SJCRH30 (cell line): ENCODE data around the gene PEX6. TPM values are rescaled to one million over a fixed set of nuclear protein-coding genes. Genes with fewer than 3 reads are reported as not detected.

Experiments
- DNase-seq, 2 experiments: peaks; one replicate each; pipeline ENCODE4 v3.0.0-alpha.2; 2015 to 2020
- H3K27ac ChIP-seq: fragments of 250-450 bp; sonication (Bioruptor Pico); 2 replicates; pipeline ENCODE4 v1.5.1; 2020; ENCODE audit warnings: mild to moderate bottlenecking, moderate library complexity
- H3K27me3 ChIP-seq: fragments of 250-450 bp; sonication (Bioruptor Pico); 2 replicates; pipeline ENCODE4 v1.5.1; 2020; ENCODE audit warnings: mild to moderate bottlenecking, moderate library complexity
- H3K36me3 ChIP-seq: fragments of 250-450 bp; sonication (Bioruptor Pico); 2 replicates; pipeline ENCODE4 v1.5.1; 2020; ENCODE audit warnings: mild to moderate bottlenecking, moderate library complexity
- H3K4me1 ChIP-seq: fragments of 250-450 bp; sonication (Bioruptor Pico); 2 replicates; pipeline ENCODE4 v1.5.1; 2020; ENCODE audit warnings: mild to moderate bottlenecking, moderate library complexity
- H3K4me3 ChIP-seq: fragments of 250-450 bp; sonication (Bioruptor Pico); 2 replicates; pipeline ENCODE4 v1.5.1; 2020; ENCODE audit warnings: mild to moderate bottlenecking, moderate library complexity
- H3K9me3 ChIP-seq: fragments of 250-450 bp; sonication (Bioruptor Pico); replicated peaks from 2 replicates; pipeline ENCODE4 v1.5.1; 2020; ENCODE audit warnings: mild to moderate bottlenecking, moderate library complexity
- total RNA-seq: library from RNA; depleted of rRNA; stranded (reverse); fragments of >200 nt; shearing (Covaris generic); gene quantifications from 2 replicates; pipeline ENCODE4 v1.2.3, GENCODE V29; 2014; rRNA removed

PEX6 gene, protein sequence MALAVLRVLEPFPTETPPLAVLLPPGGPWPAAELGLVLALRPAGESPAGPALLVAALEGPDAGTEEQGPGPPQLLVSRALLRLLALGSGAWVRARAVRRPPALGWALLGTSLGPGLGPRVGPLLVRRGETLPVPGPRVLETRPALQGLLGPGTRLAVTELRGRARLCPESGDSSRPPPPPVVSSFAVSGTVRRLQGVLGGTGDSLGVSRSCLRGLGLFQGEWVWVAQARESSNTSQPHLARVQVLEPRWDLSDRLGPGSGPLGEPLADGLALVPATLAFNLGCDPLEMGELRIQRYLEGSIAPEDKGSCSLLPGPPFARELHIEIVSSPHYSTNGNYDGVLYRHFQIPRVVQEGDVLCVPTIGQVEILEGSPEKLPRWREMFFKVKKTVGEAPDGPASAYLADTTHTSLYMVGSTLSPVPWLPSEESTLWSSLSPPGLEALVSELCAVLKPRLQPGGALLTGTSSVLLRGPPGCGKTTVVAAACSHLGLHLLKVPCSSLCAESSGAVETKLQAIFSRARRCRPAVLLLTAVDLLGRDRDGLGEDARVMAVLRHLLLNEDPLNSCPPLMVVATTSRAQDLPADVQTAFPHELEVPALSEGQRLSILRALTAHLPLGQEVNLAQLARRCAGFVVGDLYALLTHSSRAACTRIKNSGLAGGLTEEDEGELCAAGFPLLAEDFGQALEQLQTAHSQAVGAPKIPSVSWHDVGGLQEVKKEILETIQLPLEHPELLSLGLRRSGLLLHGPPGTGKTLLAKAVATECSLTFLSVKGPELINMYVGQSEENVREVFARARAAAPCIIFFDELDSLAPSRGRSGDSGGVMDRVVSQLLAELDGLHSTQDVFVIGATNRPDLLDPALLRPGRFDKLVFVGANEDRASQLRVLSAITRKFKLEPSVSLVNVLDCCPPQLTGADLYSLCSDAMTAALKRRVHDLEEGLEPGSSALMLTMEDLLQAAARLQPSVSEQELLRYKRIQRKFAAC
- total RNA-seq = 11.4 and 11.5 TPM in 2 replicates

- peak within 1 kb of the TSS; percentile 5; the same call in 1 of the 2 replicates for H3K27ac ChIP-seq
- no peaks in the 10 kb centered on the region for H3K9me3 ChIP-seq
- peaks cover 4% of the 10 kb centered on the region; the same call in 1 of the 2 replicates for H3K36me3 ChIP-seq
- peak; percentile 93 for DNase-seq
- no peaks in the 10 kb centered on the region for H3K4me1 ChIP-seq
- H3K27me3 ChIP-seq = no peaks in the 10 kb centered on the region
- peak within 1 kb of the TSS; percentile 75 for H3K4me3 ChIP-seq
Observed at GRCh38 chr6:42978839-42979522, at the start of gene PEX6. Gene PEX6 (minus strand): TSS chr6:42979181. CDS start chr6:42979150, 31 bp downstream.

DNA sequence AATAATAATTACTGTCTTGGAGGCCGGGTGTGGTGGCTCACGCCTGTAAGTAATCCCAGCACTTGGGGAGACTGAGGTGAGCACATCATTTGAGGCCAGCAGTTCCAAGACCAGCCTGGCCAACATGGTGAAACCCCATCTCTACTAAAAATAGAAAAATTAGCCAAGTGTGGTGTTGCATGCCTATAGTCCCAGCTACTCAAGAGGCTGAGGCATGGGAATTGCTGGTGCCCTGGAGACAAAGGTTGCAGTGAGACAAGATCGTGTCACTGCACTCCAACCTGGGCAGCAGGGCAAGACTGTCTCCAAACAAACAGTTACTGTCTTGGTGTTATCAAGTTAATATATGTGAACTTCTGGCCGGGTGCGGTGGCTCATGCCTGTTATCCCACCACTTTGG, 47.4 kb upstream of the PEX6 start:
- no peak overlapping the region for H3K4me3 ChIP-seq
- no peaks in the 10 kb centered on the region for H3K4me1 ChIP-seq
- H3K27me3 ChIP-seq = no peaks in the 10 kb centered on the region
- DNase-seq = no peak
- no peak overlapping the region for H3K27ac ChIP-seq
- H3K36me3 ChIP-seq = peaks cover 68% of the 10 kb centered on the region
- no peaks in the 10 kb centered on the region for H3K9me3 ChIP-seq

GRCh38 chr6:43024436-43024835, 45.5 kb upstream of the PEX6 start:
- Histone ChIP-seq H3K27ac (no peak overlapping the region), H3K36me3 (peaks cover 51% of the 10 kb centered on the region), H3K4me3 (no peak overlapping the region), H3K9me3 (no peaks in the 10 kb centered on the region), H3K27me3 (no peaks in the 10 kb centered on the region), H3K4me1 (0 out of 2 replicates have a peak, but pooled peaks cover 2% of the 10 kb centered on the region)
- no peak for DNase-seq

DNA sequence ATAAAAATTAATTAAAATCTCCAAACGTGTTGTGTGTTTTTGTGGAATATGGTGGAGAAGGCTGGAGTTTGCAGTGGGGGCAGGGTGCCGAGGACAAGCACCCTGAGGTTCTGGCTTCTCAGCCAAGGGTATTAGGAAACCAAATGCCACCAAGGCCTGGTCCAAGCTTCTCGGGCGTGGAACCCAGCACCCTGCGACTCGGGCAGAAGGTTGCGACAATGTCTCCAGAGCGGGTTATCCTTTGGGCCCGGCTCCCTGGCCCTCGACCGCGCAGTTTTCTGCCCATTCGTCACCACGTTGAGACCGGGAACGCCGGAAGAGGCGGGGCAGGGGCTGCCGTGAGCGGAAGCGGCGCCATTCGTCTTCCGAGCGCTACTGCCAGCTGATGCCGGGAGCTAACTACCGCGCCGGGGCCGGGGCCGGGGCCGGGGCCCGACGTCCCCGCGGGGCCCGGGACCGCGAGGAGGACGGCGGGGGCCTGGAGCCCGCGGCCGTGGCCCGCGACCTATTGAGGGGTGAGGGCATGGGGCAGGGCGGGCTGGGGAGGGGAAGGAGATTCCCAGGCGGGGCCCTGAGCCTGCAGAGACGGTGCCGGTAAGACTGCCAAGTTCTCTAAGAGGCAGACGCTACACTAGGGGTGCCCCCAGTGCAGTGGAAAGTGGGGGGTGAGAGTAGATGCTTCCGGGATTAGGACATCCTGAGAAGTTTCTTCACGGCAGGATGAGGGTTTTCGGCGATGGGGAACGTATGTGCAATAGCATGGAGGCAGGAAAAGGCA, 42.5 kb upstream of the PEX6 start, which contains the start of gene RRP36:
TSS of gene RRP36 (plus strand) at position 354 of the 778 bp plus-strand sequence. CDS start at position 386, 32 bp downstream.
- Histone ChIP-seq H3K27ac (peak within 1 kb of the TSS; percentile 79), H3K27me3 (no peaks in the 10 kb centered on the region), H3K4me3 (peak within 1 kb of the TSS; percentile 92), H3K4me1 (0 out of 2 replicates have a peak, but pooled peaks cover 4% of the 10 kb centered on the region), H3K9me3 (no peaks in the 10 kb centered on the region), H3K36me3 (peaks cover 25% of the 10 kb centered on the region)
- peak; percentile 81 for DNase-seq

DNA sequence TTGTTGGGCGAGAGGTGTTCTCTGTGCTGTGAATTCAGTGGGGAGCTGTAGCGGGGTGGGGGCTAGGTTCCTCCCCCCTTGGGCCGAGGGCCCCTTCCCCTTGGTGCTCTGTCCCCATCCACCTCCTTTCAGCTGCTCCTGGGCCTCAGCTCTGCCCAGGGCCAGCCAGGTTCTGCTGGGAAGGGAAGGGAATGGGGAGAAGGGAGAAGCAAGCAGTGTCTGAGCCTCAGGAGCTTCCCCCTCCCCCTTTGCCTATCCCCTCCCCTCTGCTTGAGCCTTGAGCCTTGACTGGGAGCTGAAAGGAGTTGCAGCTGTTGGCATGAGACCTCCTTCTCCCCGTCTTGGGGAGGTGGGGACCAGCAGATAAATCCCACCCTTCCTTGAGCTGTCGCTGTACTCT, 41.9 kb upstream of the PEX6 start:
- H3K9me3 ChIP-seq = no peaks in the 10 kb centered on the region
- H3K4me1 ChIP-seq = 0 out of 2 replicates have a peak, but pooled peaks cover 4% of the 10 kb centered on the region
- peak; percentile 56 to 64 for DNase-seq
- peak overlapping the region; percentile 92 for H3K4me3 ChIP-seq
- H3K27ac ChIP-seq = peak overlapping the region; percentile 79
- H3K36me3 ChIP-seq = peaks cover 19% of the 10 kb centered on the region
- no peaks in the 10 kb centered on the region for H3K27me3 ChIP-seq

DNA sequence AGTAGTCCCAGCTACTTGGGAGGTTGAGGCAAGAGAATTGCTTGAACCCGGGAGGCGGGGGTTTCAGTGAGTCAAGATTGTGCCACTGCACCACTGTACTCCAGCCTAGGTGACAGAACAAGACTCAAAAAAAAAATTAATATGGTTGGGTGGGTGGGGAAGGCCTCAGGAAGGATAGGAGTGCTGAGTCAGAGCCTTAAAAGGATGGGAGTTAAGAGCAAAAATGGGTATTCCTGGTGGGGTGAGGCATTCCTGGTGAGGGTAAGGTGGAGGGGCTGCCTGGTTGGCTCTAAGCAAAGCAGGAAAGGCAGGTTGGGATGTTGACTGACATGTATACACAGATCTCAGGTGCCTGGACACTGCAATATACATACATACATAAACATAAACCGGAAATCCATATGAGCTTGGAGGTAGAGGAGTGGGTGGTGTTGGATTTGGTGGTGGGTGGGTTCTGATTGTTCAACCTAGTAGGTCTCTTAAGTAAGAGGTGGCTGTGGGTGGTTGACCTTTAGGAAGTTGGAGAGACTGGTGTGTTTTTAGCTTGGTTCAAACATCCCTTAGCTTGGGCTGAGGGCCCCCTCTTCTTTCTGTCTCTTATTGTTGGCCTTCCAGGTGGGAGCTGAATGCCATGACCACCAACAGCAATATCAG, 41.2 kb upstream of the PEX6 start:
- Histone ChIP-seq H3K27ac (no peak overlapping the region), H3K4me1 (0 out of 2 replicates have a peak, but pooled peaks cover 4% of the 10 kb centered on the region)

DNA sequence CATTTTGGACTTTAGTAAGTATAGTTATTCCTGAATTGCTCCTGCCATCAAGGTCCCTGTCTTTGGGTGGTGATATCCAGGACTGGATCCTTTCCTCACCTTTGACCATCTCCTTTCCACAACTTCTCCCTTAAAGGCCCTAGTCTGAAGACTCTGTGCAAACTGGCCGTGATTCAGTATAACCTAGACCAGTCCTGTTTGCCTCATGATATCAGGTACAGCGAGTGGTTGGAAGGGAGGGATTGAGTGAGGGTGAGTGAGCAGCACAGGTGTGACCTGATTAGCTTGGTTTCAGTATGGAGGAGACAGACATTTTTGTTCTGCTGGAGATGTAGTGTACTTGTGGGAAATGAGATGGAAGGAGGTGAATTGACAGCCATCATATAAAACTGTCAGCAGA, 40.2 kb upstream of the PEX6 start:
- Histone ChIP-seq H3K4me1 (peaks cover 7% of the 10 kb centered on the region; the same call in 1 of the 2 replicates), H3K36me3 (peaks cover 5% of the 10 kb centered on the region), H3K4me3 (no peak overlapping the region), H3K9me3 (no peaks in the 10 kb centered on the region), H3K27me3 (no peaks in the 10 kb centered on the region), H3K27ac (no peak overlapping the region)
- DNase-seq = peak in 1 of 2 experiments; percentile 49

More for the DNA sequence above, 41.2 kb upstream of the PEX6 start:
- Histone ChIP-seq H3K27me3 (no peaks in the 10 kb centered on the region), H3K36me3 (peaks cover 15% of the 10 kb centered on the region), H3K4me3 (no peak overlapping the region), H3K9me3 (no peaks in the 10 kb centered on the region)
- no peak for DNase-seq

DNA sequence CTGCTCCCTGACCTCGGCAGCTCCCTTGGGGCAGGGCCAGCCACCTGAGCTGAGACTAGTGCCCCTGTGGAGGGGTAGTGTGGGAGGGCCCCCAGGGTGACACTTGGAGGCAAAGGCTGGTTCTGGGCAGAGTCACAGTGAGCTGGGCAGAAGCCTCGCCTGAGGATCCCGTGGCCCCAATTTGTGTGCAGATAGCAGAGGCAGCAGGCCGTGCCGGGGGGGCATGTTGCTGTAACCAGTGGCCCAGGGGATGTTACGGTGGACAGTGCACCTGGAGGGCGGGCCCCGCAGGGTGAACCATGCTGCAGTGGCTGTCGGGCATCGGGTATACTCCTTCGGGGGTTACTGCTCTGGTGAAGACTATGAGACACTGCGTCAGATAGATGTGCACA, 38.0 kb upstream of the PEX6 start:
- H3K4me3 ChIP-seq = no peak overlapping the region
- H3K27me3 ChIP-seq = no peaks in the 10 kb centered on the region
- H3K36me3 ChIP-seq = peaks cover 2% of the 10 kb centered on the region
- no peaks in the 10 kb centered on the region for H3K9me3 ChIP-seq
- H3K27ac ChIP-seq = no peak overlapping the region
- no peak for DNase-seq
- peaks cover 9% of the 10 kb centered on the region; the same call in 1 of the 2 replicates for H3K4me1 ChIP-seq

- Histone ChIP-seq H3K36me3 (peaks cover 5% of the 10 kb centered on the region), H3K4me1 (peaks cover 9% of the 10 kb centered on the region; the same call in 1 of the 2 replicates), H3K27me3 (no peaks in the 10 kb centered on the region), H3K27ac (no peak overlapping the region), H3K9me3 (no peaks in the 10 kb centered on the region), H3K4me3 (no peak overlapping the region)
- no peak for DNase-seq
Observed at GRCh38 chr6:43016176-43016942, 37.4 kb upstream of the PEX6 start.

DNA sequence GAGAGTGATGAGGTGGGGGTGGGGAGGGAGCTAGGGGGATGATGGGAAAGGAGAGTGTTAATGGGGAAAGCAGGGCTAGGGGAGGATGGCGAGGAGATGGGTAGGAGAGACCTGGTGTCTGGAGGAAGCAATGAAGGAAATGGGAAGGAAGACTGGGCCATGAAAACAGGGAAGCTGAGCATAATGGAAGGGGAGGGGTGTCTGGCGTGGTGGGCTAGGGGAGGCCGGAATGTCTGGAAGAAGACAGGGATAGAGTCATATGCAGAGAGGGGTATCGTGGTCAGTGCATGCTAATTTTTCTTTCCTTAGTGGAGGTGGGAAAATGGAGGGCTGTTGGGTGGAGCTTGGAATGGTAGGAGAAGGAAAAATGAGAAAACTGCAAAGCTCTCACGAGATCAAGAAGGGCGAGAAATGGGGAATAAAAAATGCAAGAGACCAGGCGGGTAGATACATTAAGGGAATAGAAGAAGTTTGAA, 35.5 kb upstream of the PEX6 start:
- peaks cover 12% of the 10 kb centered on the region for H3K36me3 ChIP-seq
- no peaks in the 10 kb centered on the region for H3K9me3 ChIP-seq
- no peaks in the 10 kb centered on the region for H3K27me3 ChIP-seq
- DNase-seq = peak in 1 of 2 experiments; percentile 26
- H3K4me1 ChIP-seq = peaks cover 7% of the 10 kb centered on the region; the same call in 1 of the 2 replicates
- H3K27ac ChIP-seq = peak overlapping the region; percentile 43
- peak overlapping the region; percentile 63 for H3K4me3 ChIP-seq

DNA sequence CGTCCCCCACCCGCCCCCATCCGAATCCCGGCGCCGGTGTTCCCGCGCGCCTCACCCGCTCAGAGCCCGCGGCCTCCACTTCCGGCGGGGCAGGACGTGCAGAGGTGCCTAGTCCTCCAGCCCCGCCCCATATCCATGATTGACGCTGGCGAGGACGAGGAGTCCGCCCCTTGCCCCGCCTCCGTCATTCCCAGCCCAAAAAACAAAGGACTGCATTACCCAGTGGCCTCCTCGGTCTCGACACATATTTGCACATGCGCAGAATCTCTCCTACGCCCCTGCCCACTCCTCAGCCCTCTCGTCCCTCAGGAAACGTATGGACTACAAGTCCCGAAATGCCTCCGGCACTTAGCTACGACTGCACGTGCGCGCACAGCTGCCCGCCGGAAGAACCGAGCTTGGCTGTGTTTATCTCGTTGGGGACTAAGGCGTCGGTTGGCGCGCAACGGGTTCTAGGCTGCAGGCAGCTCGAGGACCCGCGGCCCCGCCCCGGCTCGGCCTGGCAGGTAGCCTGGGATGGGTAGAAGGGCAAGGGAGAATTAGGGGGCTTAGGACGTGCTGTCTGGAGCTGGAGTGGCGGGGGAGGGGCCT, 35.0 kb upstream of the PEX6 start, which contains the start of the genes KLHDC3 and MEA1:
TSS of gene KLHDC3 (plus strand) at position 407 of the 591 bp plus-strand sequence. CDS start 2,944 bp downstream, outside the sequence.
TSS of gene MEA1 (minus strand) at position 104 of the 591 bp plus-strand sequence. CDS start 133 bp downstream, outside the sequence.
- Histone ChIP-seq H3K4me3 (peak within 1 kb of the TSS; percentile 63), H3K27ac (peak within 1 kb of the TSS; percentile 43), H3K9me3 (no peaks in the 10 kb centered on the region), H3K4me1 (peaks cover 5% of the 10 kb centered on the region; the same call in 1 of the 2 replicates), H3K27me3 (no peaks in the 10 kb centered on the region), H3K36me3 (peaks cover 18% of the 10 kb centered on the region)
- peak; percentile 100 for DNase-seq
